ENCODE measurements around the gene ENAM. TPM values are rescaled to one million over a fixed set of nuclear protein-coding genes. Genes with fewer than 3 reads are reported as not detected.

ENAM gene
- total and polyA plus RNA-seq, 2 of the 13 experiments (the other 11 are each of a cell fraction or from before 2014, with no cell fraction given): not detected

- peak; percentile 84; the same call in 1 of the 2 replicates for TF ChIP-seq ZNF615 (CRISPR knock-in tag; IDR thresholded peaks at IDR 0.05; ENCODE audit: borderline replicate concordance)
- TF ChIP-seq FOXK2 (IDR thresholded peaks at IDR 0.05): 0 out of 2 replicates have a peak, but pooled peaks have one; percentile 25
- peak; percentile 88 for TF ChIP-seq HDAC1 (CRISPR knock-in tag; IDR thresholded peaks at IDR 0.05)
- 0 out of 2 replicates have a peak, but pooled peaks have one; percentile 27 for TF ChIP-seq ZNF879 (CRISPR knock-in tag; IDR thresholded peaks at IDR 0.05)
- peak; percentile 86 for TF ChIP-seq ZFX (CRISPR knock-in tag; IDR thresholded peaks at IDR 0.05; ENCODE audit: low read depth)
- no peak for TF ChIP-seq ZUFSP (CRISPR knock-in tag; IDR thresholded peaks at IDR 0.05; ENCODE audit: borderline replicate concordance)
- no peak for TF ChIP-seq XBP1 (CRISPR knock-in tag; IDR thresholded peaks at IDR 0.05)
- TF ChIP-seq PREB (CRISPR knock-in tag; IDR thresholded peaks at IDR 0.05): peak; percentile 46; the same call in 1 of the 2 replicates
- TF ChIP-seq FOXA1 (IDR thresholded peaks at IDR 0.05): no peak
- TF ChIP-seq FOXA1 (CRISPR knock-in tag; IDR thresholded peaks at IDR 0.05): no peak; the same call in 1 of the 2 replicates
- no peak for TF ChIP-seq JDP2 (CRISPR knock-in tag; IDR thresholded peaks at IDR 0.05; ENCODE audit: borderline replicate concordance)
- TF ChIP-seq ZNF709 (CRISPR knock-in tag; IDR thresholded peaks at IDR 0.05): 0 out of 2 replicates have a peak, but pooled peaks have one; percentile 79
- peak; percentile 82 for TF ChIP-seq ATF1 (CRISPR knock-in tag; IDR thresholded peaks at IDR 0.05)
- TF ChIP-seq ZNF44 (CRISPR knock-in tag; IDR thresholded peaks at IDR 0.05): 0 out of 2 replicates have a peak, but pooled peaks have one; percentile 86
- TF ChIP-seq ADNP (CRISPR knock-in tag; IDR thresholded peaks at IDR 0.05): no peak
- TF ChIP-seq ZNF180 (CRISPR knock-in tag; IDR thresholded peaks at IDR 0.05; ENCODE audit: borderline replicate concordance, low read depth): no peak
- TF ChIP-seq MAZ (IDR thresholded peaks at IDR 0.05; ENCODE audit: borderline replicate concordance, low read depth, low read length): peak; percentile 56; the same call in 1 of the 2 replicates
- peak; percentile 87 for TF ChIP-seq MAZ (CRISPR knock-in tag; IDR thresholded peaks at IDR 0.05; ENCODE audit: low read depth)
- TF ChIP-seq BATF2 (CRISPR knock-in tag; IDR thresholded peaks at IDR 0.05): no peak; the same call in 1 of the 2 replicates
- peak; percentile 93 for TF ChIP-seq HOXA5 (CRISPR knock-in tag; IDR thresholded peaks at IDR 0.05)
- TF ChIP-seq GABPB1 (CRISPR knock-in tag; IDR thresholded peaks at IDR 0.05): peak; percentile 98
- peak; percentile 94 for TF ChIP-seq ZFP91 (CRISPR knock-in tag; IDR thresholded peaks at IDR 0.05; ENCODE audit: borderline replicate concordance)
- peak; percentile 45; the same call in 1 of the 2 replicates for TF ChIP-seq ZNF343 (CRISPR knock-in tag; IDR thresholded peaks at IDR 0.05)
- TF ChIP-seq E2F1 (CRISPR knock-in tag; IDR thresholded peaks at IDR 0.05): 0 out of 2 replicates have a peak, but pooled peaks have one; percentile 57
Observed at GRCh38 chr4:70687821-70688794, 59.6 kb downstream of the ENAM start, which contains the start of gene UTP3 (continued).
